K562 (cell line): ENCODE data around the gene PEX7. TPM values are rescaled to one million over a fixed set of nuclear protein-coding genes. Genes with fewer than 3 reads are reported as not detected.
A peak's percentile ranks its signal among the peaks of the same experiment; 100 is the strongest.

Source experiments
- ATAC-seq: fragments of 200-7000 bp; cut with Tn5 transposase; 3 replicates; pipeline ENCODE4 v1.9.1; 2020; ENCODE audit warnings: moderate library complexity
- BruUV-seq: library from RNA; stranded (reverse); fragments of 400-500 nt; replicated peaks from 2 replicates; lab custom pipeline; 2021; lab: Mats Ljungman, UMichigan
- CTCF ChIA-PET: fragments of 300-600 bp; formaldehyde crosslinking; extraction: SDS; loops from one replicate; lab custom pipeline; 2021; ENCODE audit warnings: low intra/inter-chr PET ratio; lab: Yijun Ruan, JAX
- POLR2A ChIA-PET: fragments of 300-600, 350-650 bp; sonication (Branson Sonifier 250); formaldehyde crosslinking; extraction: SDS; loops from one replicate; lab custom pipeline; 2021; ENCODE audit warnings: antibody characterized with exemption, inconsistent platforms; lab: Yijun Ruan, JAX
- DNase-seq, 4 experiments: peaks; one replicate each; pipeline versions ENCODE4 v3.0.0 to v3.0.0-alpha.2; 2011 to 2018; ENCODE audit warnings: low spot score in 3 of 4, mixed read lengths in 3 of 4; ENCODE audit errors: extremely low read depth in 1 of 4
- FAIRE-seq: peaks from 2 replicates; lab custom pipeline; 2011; peaks lifted over from hg19 to GRCh38; lab: Jason Lieb, UNC
- H2AFZ ChIP-seq: 2 replicates; pipeline ENCODE4 v1.6.0; 2011; ENCODE audit warnings: low read depth, low read length, control low read depth, inconsistent platforms
- H3K27ac ChIP-seq: fragments of 200-600 bp; 3 replicates; pipeline ENCODE4 v1.8.0; 2011; ENCODE audit warnings: low read depth, mild to moderate bottlenecking, control low read depth, inconsistent platforms, low read length, moderate library complexity, mixed read lengths; ENCODE audit errors: extremely low read depth
- H3K27me3 ChIP-seq, 2 experiments: fragments of 300-600 bp in 1 of 2; 2 replicates in 1 of 2; 3 replicates in 1 of 2; pipeline versions ENCODE4 v1.6.0 to v1.8.0; 2011; ENCODE audit warnings: inconsistent platforms in 2 of 2, low read length in 2 of 2, mild to moderate bottlenecking in 1 of 2, mixed read lengths in 1 of 2, moderate library complexity in 1 of 2; ENCODE audit not compliant: control insufficient read depth in 2 of 2, insufficient read depth in 2 of 2
- H3K36me3 ChIP-seq: fragments of 300-600 bp; 3 replicates; pipeline ENCODE4 v1.8.0; 2011; ENCODE audit warnings: mild to moderate bottlenecking, low read length, inconsistent platforms; ENCODE audit not compliant: control insufficient read depth, insufficient read depth
- H3K4me1 ChIP-seq, 2 experiments: fragments of 200-600 bp in 1 of 2; replicated peaks in 1 of 2; 2 replicates in 1 of 2; 3 replicates in 1 of 2; pipeline versions ENCODE4 v1.5.1 to v1.8.0; 2011; ENCODE audit warnings: inconsistent platforms in 2 of 2, low read length in 2 of 2, mild to moderate bottlenecking in 1 of 2, mixed read lengths in 1 of 2, moderate library complexity in 1 of 2; ENCODE audit not compliant: control insufficient read depth in 2 of 2, insufficient read depth in 2 of 2
- H3K4me2 ChIP-seq: 2 replicates; pipeline ENCODE4 v1.6.1; 2011; ENCODE audit warnings: low read length, control low read depth, inconsistent platforms, mixed read lengths; ENCODE audit not compliant: insufficient read depth
- H3K4me3 ChIP-seq: fragments of 200-600 bp; sonication (generic), shearing (Covaris generic); 2 replicates; pipeline ENCODE4 v1.5.1; 2016; ENCODE audit warnings: control low read depth, inconsistent platforms
- H3K79me2 ChIP-seq: fragments of 200-600 bp; 3 replicates; pipeline ENCODE4 v1.8.0; 2011; ENCODE audit warnings: low read length, inconsistent platforms; ENCODE audit not compliant: control insufficient read depth, insufficient read depth
- H3K9ac ChIP-seq, 2 experiments: 2 replicates each; pipeline versions ENCODE4 v1.6.0 to v1.6.1; 2011; ENCODE audit warnings: low read depth in 2 of 2, low read length in 2 of 2, control low read depth in 1 of 2, inconsistent platforms in 1 of 2, mild to moderate bottlenecking in 1 of 2, mixed read lengths in 1 of 2; ENCODE audit not compliant: insufficient read depth in 1 of 2
- H3K9me1 ChIP-seq: one replicate; pipeline ENCODE4 v1.6.0; 2011; ENCODE audit warnings: inconsistent platforms, mild to moderate bottlenecking, low read length, moderate library complexity; ENCODE audit not compliant: control insufficient read depth, insufficient read depth
- H3K9me3 ChIP-seq: replicated peaks from 2 replicates; pipeline ENCODE4 v1.5.1; 2011; ENCODE audit warnings: low read depth, low read length, inconsistent platforms; ENCODE audit not compliant: control insufficient read depth, insufficient read depth
- H4K20me1 ChIP-seq: replicated peaks from 2 replicates; pipeline ENCODE4 v1.6.1; 2011; ENCODE audit warnings: low read length, inconsistent platforms, mixed read lengths; ENCODE audit not compliant: control insufficient read depth, insufficient read depth
- CEBPB ChIP-seq: fragments of 450-650 bp; IDR thresholded peaks from 2 replicates; pipeline ENCODE4 v1.6.1; 2016; ENCODE audit warnings: missing genetic modification characterization, missing compliant biosample characterization
- CREM ChIP-seq: IDR thresholded peaks from 2 replicates; pipeline ENCODE4 v1.6.1; 2014; ENCODE audit warnings: antibody characterized with exemption, low read depth
- CTCF ChIP-seq, 3 experiments: IDR thresholded peaks in 2 of 3; conservative IDR thresholded peaks in 1 of 3; 2 replicates each; pipeline ENCODE4 v1.5.1; 2011 to 2012; ENCODE audit warnings: low read length in 3 of 3, mild to moderate bottlenecking in 3 of 3, control low read depth in 2 of 3, improper control_type of control experiment in 1 of 3, inconsistent platforms in 1 of 3, low read depth in 1 of 3, mixed read lengths in 1 of 3, moderate library complexity in 1 of 3; ENCODE audit not compliant: insufficient read depth in 2 of 3
- EGR1 ChIP-seq: fragments of 450-650 bp; conservative IDR thresholded peaks from 2 replicates; pipeline ENCODE4 v1.6.1; 2017; ENCODE audit warnings: mild to moderate bottlenecking
- ELF1 ChIP-seq: fragments of 200-800 bp; sonication (Bioruptor generic); IDR thresholded peaks from 2 replicates; pipeline ENCODE4 v1.6.1; 2016; ENCODE audit warnings: missing genetic modification characterization, missing compliant biosample characterization
- ELF4 ChIP-seq: fragments of 450-650 bp; formaldehyde crosslinking; IDR thresholded peaks from 2 replicates; pipeline ENCODE4 v1.4.0; 2022; ENCODE audit warnings: missing genetic modification characterization
- GABPB1 ChIP-seq: sonication (generic); formaldehyde crosslinking; IDR thresholded peaks from 2 replicates; pipeline ENCODE4 v1.8.0; 2022; ENCODE audit warnings: mild to moderate bottlenecking, missing genetic modification reagents
- GTF2A2 ChIP-seq: IDR thresholded peaks from 2 replicates; pipeline ENCODE4 v1.6.1; 2016; ENCODE audit warnings: mild to moderate bottlenecking, missing genetic modification characterization, missing compliant biosample characterization
- KDM1A ChIP-seq, 2 experiments: fragments of 450-650 bp; IDR thresholded peaks; 2 replicates each; pipeline ENCODE4 v1.6.1; 2016; ENCODE audit warnings: mild to moderate bottlenecking in 2 of 2
- MBD1 ChIP-seq: fragments of 250-450 bp; sonication (Bioruptor Pico); IDR thresholded peaks from 2 replicates; pipeline ENCODE4 v1.8.0; 2022; ENCODE audit warnings: inconsistent platforms
- PHF20 ChIP-seq: fragments of 450-650 bp; IDR thresholded peaks from 2 replicates; pipeline ENCODE4 v1.6.1; 2018; ENCODE audit not compliant: partially characterized antibody
- POLR2H ChIP-seq: IDR thresholded peaks from 2 replicates; pipeline ENCODE4 v1.6.1; 2016; ENCODE audit warnings: missing genetic modification characterization, low read depth, mild to moderate bottlenecking, control low read depth, missing compliant biosample characterization, moderate library complexity
- SIX5 ChIP-seq, 2 experiments: IDR thresholded peaks; 2 replicates each; pipeline ENCODE4 v1.6.1; 2011; ENCODE audit warnings: low read length in 2 of 2, borderline replicate concordance in 1 of 2, low read depth in 1 of 2, mild to moderate bottlenecking in 1 of 2, moderate library complexity in 1 of 2; ENCODE audit not compliant: insufficient read depth in 1 of 2
- ZBTB5 ChIP-seq: fragments of 450-650 bp; IDR thresholded peaks from 2 replicates; pipeline ENCODE4 v1.6.1; 2017; ENCODE audit warnings: antibody characterized with exemption
- ZBTB8A ChIP-seq: fragments of 450-650 bp; IDR thresholded peaks from 2 replicates; pipeline ENCODE4 v1.6.1; 2018; ENCODE audit warnings: mild to moderate bottlenecking, moderate library complexity; ENCODE audit not compliant: partially characterized antibody
- WGBS: fragments of 100-300 bp; shearing (Covaris generic); methylation state at CpG from one replicate; pipeline ENCODE4 v1.1.6; 2016; ENCODE audit warnings: low coverage, mixed read lengths; ENCODE audit not compliant: insufficient coverage; ENCODE audit errors: missing lambda C conversion rate; 5-methylcytosine and 5-hydroxymethylcytosine counted together
- in situ Hi-C: fragments of 300-500 bp; cut with MboI; formaldehyde crosslinking; loops from 4 replicates; pipeline ENCODE4 v1.15.0; 2018; ENCODE audit warnings: inconsistent platforms, mixed read lengths
- intact Hi-C: fragments of 100-400 bp; cut with micrococcal nuclease; formaldehyde crosslinking; loops from 2 replicates; pipeline ENCODE4 v1.14.2; 2022
- polyA plus RNA-seq, 8 experiments: library from polyadenylated mRNA; depleted of rRNA in 4 of 8; stranded (reverse) in 5 of 8; unstranded in 3 of 8; fragments of >200 nt; fragmentation: Nextera tagmentation in 2 of 8; fragmentation: Illumina TruSeq in 1 of 8; extraction: Ambion mirVana in 2 of 8; extraction: Trizol in 1 of 8; gene quantifications; 2 replicates each; pipeline versions ENCODE4 v1.2.1 to v1.2.3, GENCODE V29; 2011 to 2014; ENCODE audit warnings: inconsistent platforms in 1 of 8, missing spikeins in 1 of 8
- total RNA-seq, 7 experiments: library from RNA; depleted of rRNA in 6 of 7; stranded (reverse); fragments of >200 nt in 6 of 7; fragmentation: Illumina TruSeq in 2 of 7; extraction: Trizol in 2 of 7; gene quantifications; 2 replicates each; pipeline versions ENCODE4 v1.2.1 to v1.2.3, GENCODE V29; 2011 to 2021; ENCODE audit warnings: low replicate concordance in 1 of 7

PEX7 gene
- total and polyA plus RNA-seq, 9 of the 15 experiments (the other 6 are each of a cell fraction or from before 2014, with no cell fraction given), result 1.6 to 12.9 (median 9.1) TPM

GRCh38 chr6:136788069-136788902, 34.1 kb upstream of the PEX7 start:
- Histone ChIP-seq H3K4me1 (peaks cover 24 to 38% of the 10 kb centered on the region in 2 experiments), H4K20me1 (0 out of 2 replicates have a peak, but pooled peaks cover 4% of the 10 kb centered on the region), H3K27ac (no peak overlapping the region), H3K36me3 (peaks cover 9% of the 10 kb centered on the region; the same call in 2 of the 3 replicates), H3K4me2 (peak overlapping the region; percentile 89), H3K27me3 (no peaks in the 10 kb centered on the region; a peak in 1 of 5 replicates), H3K9me3 (no peaks in the 10 kb centered on the region), H3K9ac (peak overlapping the region in 1 of 2 experiments; percentile 12; a peak in 1 of 4 replicates), H2AFZ (no peak overlapping the region), H3K79me2 (peaks cover 88% of the 10 kb centered on the region), H3K4me3 (no peak overlapping the region), H3K9me1 (no peaks in the 10 kb centered on the region)
- BruUV-seq, result TSS peak; percentile 11
- CTCF ChIA-PET, result no interaction called here
- POLR2A ChIA-PET, result interaction anchor here (0.8 to 2.4 kb wide), 2 partner anchors 12 to 143 kb away, joined by 4 to 10 read pairs; no protein-coding TSS in a partner anchor
- intact Hi-C loops, result no loop called here
- no peak for DNase-seq
- no peak for FAIRE-seq
- in situ Hi-C loops, result no loop called here
- 24% methylated on average over 7 of the region's 7 CpGs for WGBS
- no peak for ATAC-seq
- TF ChIP-seq CEBPB (tag) (peak; percentile 97), MBD1 (CRISPR knock-in tag) (0 out of 2 replicates have a peak, but pooled peaks have one; percentile 59), CTCF (IDR thresholded peaks at IDR 0.05 in 2 of 3, conservative IDR thresholded peaks at IDR 0.05 in 1 of 3; ENCODE audit: insufficient read depth in 2 of 3, low read depth in 1 of 3, low read length in 3 of 3) (no peak), EGR1 (no peak), SIX5 (IDR thresholded peaks at IDR 0.05; ENCODE audit: borderline replicate concordance in 1 of 2, insufficient read depth in 1 of 2, low read depth in 1 of 2, low read length in 2 of 2) (no peak), CREM (no peak), ELF1 (no peak), ZBTB8A (no peak), GTF2A2 (tag) (no peak), PHF20 (no peak), GABPB1 (CRISPR knock-in tag) (no peak), ZBTB5 (0 out of 2 replicates have a peak, but pooled peaks have one; percentile 22), POLR2H (tag) (peak; percentile 39; the same call in 1 of the 2 replicates), ELF4 (CRISPR knock-in tag) (peak; percentile 10; the same call in 1 of the 2 replicates), KDM1A (IDR thresholded peaks at IDR 0.05) (no peak)
